ENCODE data around the gene SERINC4.

GRCh38 chr15:43824302-43825246 lies 24.6 kb upstream of the SERINC4 start, which contains the start of gene MFAP1:
- TF ChIP-seq POLR2AphosphoS5 (IDR thresholded peaks at IDR 0.05; ENCODE audit: insufficient read depth, low read depth, low read length), result peak; percentile 96
- TF ChIP-seq POLR2A (IDR thresholded peaks at IDR 0.05; ENCODE audit: low read depth, low read length), result peak; percentile 97
- no peak for TF ChIP-seq MYC (IDR thresholded peaks at IDR 0.05; ENCODE audit: low read depth, low read length)
- TF ChIP-seq CTCF (IDR thresholded peaks at IDR 0.05; ENCODE audit: extremely low read depth in 1 of 2, insufficient read depth in 1 of 2, low read depth in 1 of 2, low read length in 2 of 2), result no peak
- peak; percentile 80 for TF ChIP-seq MAX (IDR thresholded peaks at IDR 0.05; ENCODE audit: insufficient read depth, insufficient read length)
- TF ChIP-seq EZH2 (IDR thresholded peaks at IDR 0.05; ENCODE audit: borderline replicate concordance, low read depth, low read length, severe bottlenecking), result no peak
- no peak for TF ChIP-seq JUN (IDR thresholded peaks at IDR 0.05; ENCODE audit: borderline replicate concordance, insufficient read depth, insufficient read length, low read depth)
- no peak for TF ChIP-seq FOS (IDR thresholded peaks at IDR 0.05; ENCODE audit: borderline replicate concordance, insufficient read depth, low read length)

Measured in endothelial cell of umbilical vein (primary cell).